Testis (tissue), 2 donors: ENCODE results near the gene MARCHF3.
"Not testable (repeated sequence)": the region's sequence is repeated elsewhere in the genome, so short reads cannot be mapped to it uniquely, and the experiment has no call there.

Experiments
- CTCF ChIP-seq, 3 experiments: fragments of 450-650 bp in 2 of 3; fragments of 200-600 bp in 1 of 3; sonication (generic) in 1 of 3; IDR thresholded peaks; one replicate each; pipeline ENCODE4 v1.5.1; 2016 to 2019; ENCODE audit warnings: antibody characterized with exemption in 3 of 3, mild to moderate bottlenecking in 2 of 3, moderate library complexity in 1 of 3
- POLR2A ChIP-seq: fragments of 450-650 bp; IDR thresholded peaks from one replicate; pipeline ENCODE4 v1.6.1; 2017; ENCODE audit warnings: antibody characterized with exemption, mild to moderate bottlenecking, moderate library complexity

GRCh38 chr5:126853541-126854307 is 176.6 kb downstream of the MARCHF3 start:
- TF ChIP-seq CTCF (IDR thresholded peaks at IDR 0.05); POLR2A: not testable (repeated sequence)
